Nucleus accumbens (tissue), 56 donors: ENCODE data around the gene CD72.
A peak's percentile ranks its signal among the peaks of the same experiment; 100 is the strongest.

Experiments used
- DNase-seq, 56 donors: peaks; one replicate each; lab custom pipeline; 2025; lab: John Stamatoyannopoulos, UW

Gene CD72

GRCh38 chr9:35618325-35618727 lies at the start of gene CD72:
CD72 (minus strand) TSS chr9:35618413; CDS start chr9:35618303, 110 bp downstream.
- no peak for DNase-seq

DNA sequence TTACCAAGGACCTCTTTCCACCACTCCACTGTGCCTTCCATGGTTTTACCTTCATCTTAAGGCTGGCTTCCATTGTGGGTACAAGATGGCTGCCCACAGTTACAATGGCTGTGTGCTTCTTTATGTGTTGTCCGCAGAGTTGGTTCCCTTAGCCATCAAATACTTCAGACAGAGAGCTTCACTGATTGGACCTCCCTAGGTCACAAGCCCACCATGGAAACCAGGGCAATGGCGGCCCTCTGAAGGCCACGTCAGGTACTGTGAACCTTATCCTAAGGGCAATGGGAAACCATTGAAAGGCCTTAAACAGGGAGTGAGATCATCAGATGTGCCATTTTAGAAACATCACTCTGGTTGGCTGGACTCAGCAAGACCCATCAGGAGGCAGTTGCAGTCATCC lies 49.7 kb upstream of the CD72 start:
- no peak for DNase-seq

- no peak for DNase-seq
Observed at GRCh38 chr9:35666549-35666948, 48.3 kb upstream of the CD72 start.

GRCh38 chr9:35666045-35666444 lies 47.8 kb upstream of the CD72 start:
- DNase-seq, result no peak

- no peak for DNase-seq
Observed at GRCh38 chr9:35665471-35665818, 47.2 kb upstream of the CD72 start.

DNA sequence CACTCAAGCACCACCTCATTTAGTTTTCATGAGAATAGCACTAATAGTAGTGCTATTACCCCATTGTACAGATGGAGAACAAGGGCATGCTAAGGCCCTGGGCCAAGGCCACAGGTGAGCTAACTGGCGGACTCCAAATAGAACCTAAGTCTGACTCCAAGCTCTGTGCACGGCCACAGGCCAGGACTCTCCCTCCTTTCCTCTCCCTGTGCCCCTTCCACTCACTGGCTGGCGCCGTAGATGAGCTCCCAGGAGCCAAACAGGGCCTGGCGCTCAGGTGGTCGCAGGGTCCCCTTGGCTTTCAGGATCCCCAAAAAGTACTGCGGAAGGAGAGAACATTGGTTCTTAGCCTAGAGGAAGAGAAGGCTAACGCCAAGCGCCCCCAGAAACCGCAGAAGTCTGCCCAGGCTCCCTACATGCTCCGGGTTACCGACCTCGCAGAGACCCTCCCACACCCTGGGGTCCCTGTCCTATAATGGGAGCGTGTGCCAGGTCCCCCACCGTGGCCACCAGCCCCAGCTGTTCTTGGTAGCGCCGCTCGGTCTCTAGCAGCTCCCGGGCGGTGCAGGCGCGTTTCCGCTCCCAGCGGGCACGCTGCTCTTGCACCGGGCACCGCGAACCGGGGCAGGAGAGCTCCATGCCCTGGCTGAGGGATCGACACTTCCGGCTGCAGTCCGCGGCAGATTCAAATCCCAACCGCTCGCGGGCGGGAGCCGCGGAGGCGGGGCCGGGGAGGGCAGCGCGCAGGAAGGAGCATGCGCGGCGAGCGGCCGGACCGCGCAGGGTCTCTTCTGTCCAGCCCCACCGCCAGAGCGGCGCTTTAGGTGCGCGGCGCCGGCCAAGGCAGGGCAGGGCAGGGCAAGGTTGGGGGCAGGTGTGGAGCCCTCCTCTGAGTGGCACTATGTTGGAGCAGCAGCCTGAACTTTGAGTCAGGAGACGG lies 46.6 kb upstream of the CD72 start, which contains the start of gene ARHGEF39:
Gene ARHGEF39, minus strand, starts transcription at position 665 of the 940 bp plus-strand sequence. Its CDS starts 26 bp downstream, at position 639.
- DNase-seq, result peak in 50 of 56 donors; percentile 13 to 78 (median 46)

DNA sequence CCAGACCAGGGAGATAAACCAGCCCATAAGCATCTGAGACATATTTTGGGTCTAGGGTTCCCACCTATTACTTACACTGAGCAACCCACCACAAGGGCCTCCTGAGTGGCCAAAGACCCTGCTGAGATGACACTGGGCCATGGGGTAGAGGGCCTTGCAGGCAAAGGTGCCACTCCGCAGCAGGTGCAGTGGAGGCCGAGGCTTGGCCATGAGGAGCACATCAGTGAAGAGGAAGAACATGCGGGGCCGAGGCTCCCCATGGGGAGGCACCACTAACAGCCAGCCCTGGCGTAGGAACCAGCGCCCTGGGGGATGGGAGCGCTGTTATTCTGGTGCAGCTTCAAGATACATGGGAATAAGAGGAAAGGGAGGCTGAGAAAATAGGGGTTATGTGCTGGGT lies 44.2 kb upstream of the CD72 start:
- DNase-seq, result no peak

- no peak for DNase-seq
Observed at GRCh38 chr9:35661756-35662350, 43.6 kb upstream of the CD72 start.

DNA sequence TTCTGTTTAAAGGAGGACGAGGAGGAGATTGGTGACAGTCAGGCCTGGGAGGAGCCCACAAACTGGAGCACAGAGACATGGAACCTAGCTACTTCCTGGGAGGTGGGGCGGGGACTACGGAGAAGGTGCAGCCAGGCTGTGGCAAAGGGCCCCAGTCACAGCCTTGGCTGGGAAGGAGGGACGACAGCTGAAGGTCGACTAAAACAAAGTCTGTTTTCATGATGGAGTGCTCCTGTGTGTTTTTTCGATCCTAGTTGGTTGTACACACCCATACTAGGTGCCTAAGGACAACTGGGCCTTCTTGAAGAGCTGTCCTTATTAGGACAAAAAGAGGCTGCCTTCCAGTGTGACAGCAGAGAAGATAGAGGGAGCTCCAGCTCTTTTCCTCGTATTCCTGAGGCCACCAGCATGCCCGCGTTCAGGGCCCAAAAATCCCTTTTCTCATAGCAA lies 42.8 kb upstream of the CD72 start:
- DNase-seq, result peak in 6 of 56 donors; percentile 4 to 26 (median 12)

DNA sequence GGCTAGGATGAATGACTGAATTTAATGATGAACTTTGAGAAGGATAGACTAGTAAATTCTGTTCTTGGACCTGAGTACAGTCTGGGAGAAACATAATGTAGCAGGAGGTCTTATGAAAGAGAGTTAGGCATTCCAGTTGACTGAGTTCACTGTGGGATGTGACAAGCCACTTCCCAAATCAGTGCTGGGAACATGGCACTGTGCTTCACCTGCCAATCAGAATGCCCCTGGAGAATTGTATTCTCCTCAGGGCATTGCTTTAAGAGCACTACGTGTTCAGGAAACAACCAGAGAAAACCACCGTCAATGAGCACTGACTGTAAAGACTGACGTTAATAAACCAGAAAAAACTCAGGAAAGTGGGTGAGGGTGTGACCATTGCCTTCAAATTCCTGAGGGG lies 41.1 kb upstream of the CD72 start:
- DNase-seq, result no peak

GRCh38 chr9:35658968-35659220 lies 40.7 kb upstream of the CD72 start:
- peak in 7 of 56 donors; percentile 10 to 39 (median 22) for DNase-seq

GRCh38 chr9:35658137-35658967 lies 40.1 kb upstream of the CD72 start, which contains the start of gene CCDC107:
CCDC107 (plus strand) TSS chr9:35658292; CDS start chr9:35658380, 88 bp downstream.
- DNase-seq, result peak in 54 of 56 donors; percentile 32 to 91 (median 78)

DNA sequence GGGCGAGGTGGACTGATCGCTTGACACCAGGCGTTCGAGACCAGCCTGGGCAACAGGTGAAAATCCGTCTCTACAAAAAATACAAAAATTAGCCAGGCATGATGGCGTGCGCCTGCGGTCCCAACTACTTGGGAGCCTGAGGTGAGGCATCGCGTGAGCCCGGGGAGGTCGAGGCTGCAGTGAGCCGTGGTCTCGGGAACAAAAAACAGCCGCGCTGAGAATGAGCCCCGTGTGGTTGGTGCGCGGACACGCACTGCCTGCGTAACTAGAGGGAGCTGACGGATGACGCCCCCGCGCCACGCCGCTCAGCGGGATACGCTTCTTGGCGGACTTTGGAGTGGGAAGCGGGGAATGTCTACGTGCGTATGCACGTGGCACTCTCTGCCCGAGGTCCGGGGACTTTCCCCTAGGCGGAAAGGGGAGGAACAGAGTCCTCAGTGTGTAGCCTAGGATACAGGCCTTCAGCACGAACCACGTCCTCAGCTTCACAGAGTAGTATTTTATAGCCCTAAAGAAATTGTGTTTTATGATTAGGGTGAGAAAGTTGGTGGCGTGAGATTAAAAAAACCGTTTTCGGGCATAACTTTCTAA lies 39.4 kb upstream of the CD72 start, which contains the start of gene RMRP:
Gene RMRP, minus strand, starts transcription at position 474 of the 591 bp plus-strand sequence.
- DNase-seq, result peak; percentile 62 to 100 (median 94)

GRCh38 chr9:35656831-35657545 lies 38.8 kb upstream of the CD72 start:
- DNase-seq, result peak in 4 of 56 donors; percentile 49 to 58 (median 54)

- no peak for DNase-seq
Observed at GRCh38 chr9:35656348-35656747, 38.1 kb upstream of the CD72 start.

DNA sequence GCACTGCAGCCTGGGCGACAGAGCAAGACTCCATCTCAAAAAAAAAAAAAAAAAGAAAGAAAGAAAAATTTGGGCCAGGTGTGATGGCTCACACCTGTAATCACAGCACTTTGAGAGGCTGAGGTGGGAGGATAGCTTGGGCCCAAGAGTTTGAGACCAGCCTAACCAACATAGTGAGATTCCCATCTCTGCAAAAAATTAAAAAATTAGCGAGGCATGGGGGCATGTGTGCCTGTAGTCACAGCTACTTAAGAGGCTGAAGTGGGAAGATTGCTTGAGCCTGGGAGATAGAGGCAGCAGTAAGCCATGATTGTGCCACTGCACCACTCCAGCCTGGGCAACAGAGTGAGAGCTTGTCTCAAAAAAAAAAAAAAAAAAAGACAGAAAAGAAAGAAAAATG lies 35.4 kb upstream of the CD72 start:
- DNase-seq, result no peak

- DNase-seq, result no peak
Observed at GRCh38 chr9:35652829-35653209, 34.6 kb upstream of the CD72 start.

DNA sequence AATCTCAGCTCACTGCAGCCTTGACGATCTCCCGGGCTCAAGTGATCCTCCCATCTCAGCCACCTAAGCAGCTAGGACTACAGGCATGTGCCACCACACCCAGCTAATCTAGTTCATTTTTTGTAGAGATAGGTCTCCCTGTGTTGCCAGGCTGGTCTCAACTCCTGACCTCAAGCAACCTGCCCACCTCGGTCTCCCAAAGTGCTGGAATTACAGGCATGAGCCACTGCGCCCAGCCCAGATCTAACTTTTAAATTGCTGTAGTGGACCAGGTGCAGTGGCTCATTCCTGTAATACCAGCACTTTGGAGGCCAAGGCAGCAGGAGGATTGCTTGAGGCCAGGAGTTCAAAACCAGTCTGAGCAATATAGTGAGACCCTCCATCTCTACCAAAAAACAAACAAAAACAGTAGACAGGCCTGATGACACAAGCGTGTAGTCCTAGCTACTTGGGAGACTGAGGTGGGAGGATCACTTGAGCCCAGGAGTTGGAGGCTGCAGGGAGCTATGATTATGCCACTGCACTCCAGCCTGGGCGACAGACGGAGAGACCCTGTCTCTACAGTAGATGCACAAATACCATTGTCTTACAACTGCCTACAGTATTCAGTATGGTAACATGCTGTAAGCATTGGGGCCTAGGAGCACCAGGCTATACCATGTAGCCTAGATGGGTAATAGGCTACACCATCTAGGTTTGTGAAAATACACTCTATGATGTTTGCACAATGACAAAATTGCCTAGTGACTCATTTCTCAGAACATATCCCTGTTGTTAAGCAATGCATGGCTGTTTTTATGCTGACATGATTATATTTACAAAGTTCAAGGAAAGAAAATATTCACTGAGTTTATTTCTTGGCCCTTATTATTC lies 34.0 kb upstream of the CD72 start:
- no peak for DNase-seq
